Stimulated activated CD4-positive, alpha-beta T cell treated with anti-CD3 and anti-CD28 coated beads, Interleukin-15, amount 100 ng/mL, for 48 hours (primary cell): ENCODE data around the gene ACOXL.
A peak's percentile ranks its signal among the peaks of the same experiment; 100 is the strongest.
"Not testable (repeated sequence)": the region's sequence is repeated elsewhere in the genome, so short reads cannot be mapped to it uniquely, and the experiment has no call there.

Source experiments
- DNase-seq, 2 donors: peaks; one replicate each; pipeline ENCODE4 v3.0.0-alpha.2; 2020; ENCODE audit warnings: low read depth in 2 of 2

The ACOXL gene

GRCh38 chr2:111057721-111058120, 325.3 kb downstream of the ACOXL start:
- no peak for DNase-seq

- no peak for DNase-seq
Observed at GRCh38 chr2:111058264-111058663, 325.9 kb downstream of the ACOXL start.

GRCh38 chr2:111061191-111061590, 328.8 kb downstream of the ACOXL start:
- DNase-seq, result no peak

GRCh38 chr2:111062417-111062816, 330.0 kb downstream of the ACOXL start:
- DNase-seq, result no peak

- no peak for DNase-seq
Observed at GRCh38 chr2:111066062-111066593, 333.8 kb downstream of the ACOXL start.

GRCh38 chr2:111068435-111069058, 336.2 kb downstream of the ACOXL start:
- no peak for DNase-seq

- DNase-seq, result no peak
Observed at GRCh38 chr2:111069722-111070121, 337.3 kb downstream of the ACOXL start.

- DNase-seq, result no peak
Observed at GRCh38 chr2:111071600-111072171, 339.3 kb downstream of the ACOXL start.

GRCh38 chr2:111072220-111072871, 340.0 kb downstream of the ACOXL start:
- no peak for DNase-seq

GRCh38 chr2:111082659-111083058, 350.3 kb downstream of the ACOXL start:
- DNase-seq, result not testable (repeated sequence)

- DNase-seq, result no peak
Observed at GRCh38 chr2:111091811-111092211, 359.4 kb downstream of the ACOXL start.

- no peak for DNase-seq
Observed at GRCh38 chr2:111094691-111095090, 362.3 kb downstream of the ACOXL start.

- DNase-seq, result no peak
Observed at GRCh38 chr2:111095434-111095833, 363.1 kb downstream of the ACOXL start.

- no peak for DNase-seq
Observed at GRCh38 chr2:111099402-111099801, 367.0 kb downstream of the ACOXL start.

- no peak for DNase-seq
Observed at GRCh38 chr2:111100087-111100764, 367.9 kb downstream of the ACOXL start.

- DNase-seq, result peak in 1 of 2 donors; percentile 17
Observed at GRCh38 chr2:111100765-111101162, 368.4 kb downstream of the ACOXL start.

- no peak for DNase-seq
Observed at GRCh38 chr2:111101592-111101991, 369.2 kb downstream of the ACOXL start.

- no peak for DNase-seq
Observed at GRCh38 chr2:111102216-111102615, 369.8 kb downstream of the ACOXL start.

- DNase-seq, result no peak
Observed at GRCh38 chr2:111105926-111106325, 373.6 kb downstream of the ACOXL start.

- DNase-seq, result no peak
Observed at GRCh38 chr2:111106706-111107105, 374.3 kb downstream of the ACOXL start.

GRCh38 chr2:111108745-111109271, 376.4 kb downstream of the ACOXL start:
- DNase-seq, result no peak

GRCh38 chr2:111111101-111111755, 378.9 kb downstream of the ACOXL start:
- DNase-seq, result no peak
